Stimulated activated CD8-positive, alpha-beta memory T cell treated with anti-CD3 and anti-CD28 coated beads, Interleukin-2, amount 100 ng/mL, for 48 hours (primary cell): ENCODE data around the gene NDUFB4.
"Not testable (repeated sequence)": the region's sequence is repeated elsewhere in the genome, so short reads cannot be mapped to it uniquely, and the experiment has no call there.

Experiments used
- DNase-seq, 2 donors: peaks; one replicate each; pipeline ENCODE4 v3.0.0-alpha.2; 2020; ENCODE audit warnings: low read depth in 2 of 2

The NDUFB4 gene

DNA sequence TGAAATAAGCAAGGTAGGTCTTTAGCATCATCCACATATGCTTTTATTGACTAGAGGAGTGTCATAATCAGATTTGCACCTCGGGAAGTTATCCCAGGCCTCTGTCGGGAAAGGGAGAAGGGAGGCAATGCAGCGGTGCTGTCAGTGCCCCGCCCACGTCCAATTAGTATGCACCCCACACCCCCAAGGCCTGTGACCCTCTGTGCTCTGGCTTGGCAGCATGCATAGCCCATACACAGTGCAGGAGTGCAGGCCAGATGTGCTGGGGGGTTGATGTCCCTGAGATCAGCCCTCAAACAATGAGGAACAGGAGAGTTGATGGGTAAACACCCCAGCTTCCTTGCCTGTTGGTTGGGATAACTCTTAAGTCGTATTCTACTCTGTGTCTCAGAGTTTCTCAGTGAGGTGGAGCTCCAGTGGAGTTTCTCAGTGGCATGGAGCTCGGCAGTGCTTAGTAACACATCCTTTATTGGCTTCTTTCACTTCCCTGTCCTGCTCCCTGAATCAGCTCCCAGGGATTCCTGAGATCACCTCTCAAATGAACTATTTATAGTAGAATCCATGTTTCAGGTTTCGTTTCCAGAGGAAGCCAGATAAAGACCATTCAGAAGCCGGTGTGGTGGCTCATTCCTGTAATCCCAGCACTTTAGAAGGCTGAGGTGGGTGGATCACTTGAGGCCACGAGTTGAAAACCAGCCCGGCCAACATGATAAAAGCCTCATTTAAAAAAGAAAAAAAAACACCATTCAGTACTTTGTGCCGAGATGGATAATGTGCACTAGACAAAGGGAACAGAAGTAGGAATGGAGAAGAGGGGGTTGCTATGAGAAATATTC is 26.7 kb upstream of the NDUFB4 start:
- DNase-seq, result no peak

DNA sequence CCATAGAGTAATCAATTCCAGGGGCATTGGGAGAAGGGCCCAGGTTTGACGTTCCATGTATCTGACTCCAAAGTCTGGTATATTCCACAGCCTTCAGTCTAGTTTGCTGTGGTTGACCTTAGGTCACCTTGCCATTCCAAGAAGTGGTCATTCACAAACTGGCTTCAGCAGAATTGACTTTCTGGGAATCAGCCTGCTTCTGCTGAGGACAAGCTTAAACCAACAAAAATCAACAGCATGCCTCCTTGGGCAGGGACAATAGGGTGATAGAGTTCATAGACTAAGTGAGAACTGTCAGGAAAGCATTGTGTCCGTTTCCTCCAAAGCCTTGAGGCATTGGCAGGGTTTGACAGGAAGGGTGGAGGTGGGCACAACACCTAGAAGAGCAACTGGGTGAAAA is 24.1 kb upstream of the NDUFB4 start:
- no peak for DNase-seq

DNA sequence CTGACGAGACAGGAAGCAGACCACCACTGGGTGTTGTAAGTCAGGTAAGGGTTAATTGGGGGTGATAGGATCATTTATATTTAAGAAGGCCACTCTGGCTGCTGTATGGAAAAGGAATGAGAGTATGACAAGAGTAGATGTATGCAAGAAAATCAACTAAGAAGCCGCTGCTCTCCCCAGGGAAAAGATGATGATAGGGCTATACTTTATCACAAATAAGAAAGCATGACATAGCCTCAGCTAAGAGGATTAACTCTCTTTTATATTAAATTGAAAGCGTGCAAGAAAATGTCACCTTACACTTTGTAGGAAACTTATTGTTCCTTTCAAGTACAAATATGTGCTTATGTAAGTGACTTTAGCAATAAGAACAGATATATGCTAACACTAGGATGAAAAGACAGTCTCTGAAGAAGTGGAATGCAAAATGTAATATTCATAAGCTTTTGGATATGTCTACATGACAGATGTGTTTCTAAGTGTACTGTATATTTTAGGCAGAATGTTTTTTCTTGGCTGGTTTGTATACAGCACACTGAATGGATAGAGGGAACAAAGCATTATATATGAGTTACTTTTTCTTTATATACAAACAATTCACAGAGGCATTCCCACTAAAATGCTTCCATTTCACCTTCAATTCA is 8.7 kb upstream of the NDUFB4 start:
- DNase-seq, result no peak

DNA sequence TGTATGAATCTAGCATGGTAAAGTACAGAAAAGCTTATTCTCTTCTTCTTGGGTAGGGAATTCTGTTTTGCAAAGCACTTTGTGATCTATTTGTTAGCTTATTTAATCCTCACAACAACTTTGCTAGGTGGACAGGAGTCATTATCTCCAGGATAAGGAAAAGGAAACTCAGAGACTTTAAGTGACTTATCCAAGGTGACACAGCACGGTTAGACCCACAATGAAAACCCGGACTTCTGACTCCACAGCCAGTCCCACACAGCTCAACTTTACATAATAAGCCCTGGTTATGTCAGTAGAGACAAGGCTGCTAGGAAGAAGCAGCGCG is 384 bp upstream of the NDUFB4 start:
- DNase-seq, result no peak

DNA sequence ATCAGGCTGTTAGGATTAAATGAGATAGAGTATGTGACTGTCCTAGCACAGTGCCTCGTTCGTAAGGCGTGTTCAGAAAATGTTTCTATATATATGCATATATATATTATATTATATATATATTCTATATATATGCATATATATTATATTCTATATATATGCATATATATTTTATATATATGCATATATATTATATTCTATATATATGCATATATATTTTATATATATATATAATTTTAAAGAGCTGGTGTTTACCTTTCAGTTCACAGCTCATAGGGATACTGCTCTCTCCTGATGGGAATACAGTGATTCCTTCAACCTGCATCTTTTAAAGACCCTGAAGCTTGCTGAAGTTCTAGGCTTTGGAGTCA is 702 bp downstream of the NDUFB4 start:
- DNase-seq, result no peak

DNA sequence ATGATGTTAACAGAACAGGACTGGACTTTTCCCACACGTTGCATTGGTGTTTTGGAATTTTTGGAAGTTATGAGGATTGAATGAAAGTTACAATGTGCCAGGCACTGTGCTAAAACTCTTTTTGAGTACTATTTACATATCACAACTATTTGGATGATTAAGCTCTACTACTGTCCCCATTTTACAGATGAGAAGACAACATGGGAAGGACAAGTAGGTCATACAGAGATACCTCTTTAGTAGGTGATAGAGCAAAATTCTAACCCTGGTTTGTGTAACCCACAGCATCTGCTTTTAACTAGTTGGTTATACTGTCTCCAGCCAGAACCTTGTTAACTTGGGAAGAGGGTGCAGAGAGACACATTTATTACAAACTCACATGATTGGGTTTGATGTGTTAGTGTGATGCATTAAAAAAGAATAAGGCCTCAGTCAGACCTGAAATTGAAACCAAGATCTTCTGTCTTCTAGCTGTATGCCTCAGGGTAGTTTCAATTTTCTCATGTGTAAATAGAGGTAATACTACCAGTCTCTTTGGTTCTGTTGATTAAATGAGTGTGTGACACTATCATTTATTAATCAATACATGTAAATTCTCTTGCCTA is 1.4 kb downstream of the NDUFB4 start:
- no peak for DNase-seq

DNA sequence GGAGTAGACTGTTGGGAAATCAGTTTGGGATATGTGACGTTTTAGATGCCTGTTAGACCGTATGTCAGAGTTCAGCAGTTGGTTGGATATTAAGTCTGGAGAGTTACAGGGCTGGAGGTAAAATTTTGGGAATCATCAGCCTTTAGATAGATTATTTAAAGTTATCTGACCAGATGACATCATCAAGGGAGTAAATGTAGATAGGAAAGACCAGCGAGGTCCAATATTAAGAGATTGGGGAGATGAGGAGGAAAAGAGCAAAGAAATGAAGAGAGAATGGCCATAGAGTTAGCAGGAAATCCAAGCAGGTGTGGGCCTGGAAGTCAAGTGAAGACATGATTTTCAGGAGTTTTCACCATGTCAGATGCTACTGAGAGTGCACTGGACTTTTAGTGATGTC is 3.1 kb downstream of the NDUFB4 start:
- no peak for DNase-seq

DNA sequence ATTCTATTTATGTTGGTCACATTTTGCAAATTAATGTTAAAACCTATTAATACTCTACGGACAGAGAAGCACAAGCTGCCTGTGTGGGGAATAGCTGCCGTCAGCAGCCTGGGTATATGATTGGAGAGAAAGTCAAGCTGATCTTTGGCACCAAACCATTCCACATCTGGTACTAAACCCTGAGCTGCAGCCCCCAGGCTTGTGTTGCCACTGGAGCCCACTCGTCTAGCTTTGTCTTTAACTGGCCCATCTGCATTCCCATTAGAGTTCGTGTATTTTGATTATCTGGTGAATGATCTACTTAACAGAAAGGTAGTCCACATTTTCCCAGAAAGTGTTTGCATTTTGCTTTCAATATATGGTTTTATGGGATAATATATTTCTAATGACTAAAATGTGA is 5.4 kb downstream of the NDUFB4 start:
- no peak for DNase-seq

DNA sequence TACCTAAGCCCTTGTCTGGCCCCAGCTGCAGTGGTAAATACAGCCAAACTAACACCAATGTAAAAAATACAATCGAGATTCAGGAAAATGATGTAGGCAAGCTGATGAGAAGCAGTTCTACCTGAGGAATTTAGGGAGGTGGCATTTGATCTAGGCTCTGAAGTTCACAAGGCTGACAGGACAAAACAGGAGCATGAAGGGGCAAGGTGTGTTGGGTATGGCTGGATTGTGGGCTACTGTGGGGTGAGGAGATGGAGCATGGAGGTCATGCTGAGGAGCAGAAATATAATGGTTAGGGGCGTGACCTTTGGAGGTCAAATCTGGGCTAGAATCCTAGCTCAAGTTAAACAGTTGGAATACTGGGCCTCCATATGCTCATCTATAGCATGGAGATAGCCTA is 6.5 kb downstream of the NDUFB4 start:
- no peak for DNase-seq

DNA sequence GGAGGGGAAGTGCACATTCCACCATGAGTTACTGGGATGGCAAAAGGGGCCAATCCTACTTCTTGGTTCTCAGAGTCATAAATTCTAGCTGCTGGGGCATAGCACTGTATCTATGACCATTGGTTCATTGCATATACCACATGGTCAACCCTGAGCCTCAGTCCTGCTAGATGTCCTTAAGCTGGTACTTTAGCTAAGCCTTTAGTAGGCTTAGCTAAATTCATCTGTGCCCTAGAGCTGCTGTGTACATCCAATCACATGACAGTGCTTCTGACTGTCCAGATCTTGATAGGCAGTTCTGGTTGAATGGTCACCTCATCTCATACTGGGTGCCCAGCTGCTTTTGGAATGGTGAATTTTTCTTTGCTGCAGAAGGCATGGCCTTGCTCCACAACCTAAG is 8.2 kb downstream of the NDUFB4 start:
- DNase-seq, result no peak

DNA sequence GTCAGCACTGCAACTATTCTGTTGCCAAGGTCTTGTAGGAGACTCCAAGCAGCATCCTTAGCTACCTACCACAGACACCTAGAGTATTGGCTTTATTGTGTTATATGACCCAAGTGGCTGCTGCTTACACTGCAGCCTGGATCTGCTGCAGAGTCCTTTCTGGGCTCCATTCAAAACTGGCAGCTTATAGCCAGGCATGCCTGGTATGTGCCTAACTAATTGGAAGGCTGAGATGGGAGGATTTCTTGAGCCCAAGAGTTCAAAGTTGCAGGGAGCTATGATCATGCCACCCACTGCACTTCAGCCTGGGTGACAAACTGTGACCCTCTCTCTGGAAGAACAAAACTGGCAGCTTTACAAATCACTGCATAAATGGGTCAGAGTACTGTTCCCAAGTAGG is 8.6 kb downstream of the NDUFB4 start:
- no peak for DNase-seq

DNA sequence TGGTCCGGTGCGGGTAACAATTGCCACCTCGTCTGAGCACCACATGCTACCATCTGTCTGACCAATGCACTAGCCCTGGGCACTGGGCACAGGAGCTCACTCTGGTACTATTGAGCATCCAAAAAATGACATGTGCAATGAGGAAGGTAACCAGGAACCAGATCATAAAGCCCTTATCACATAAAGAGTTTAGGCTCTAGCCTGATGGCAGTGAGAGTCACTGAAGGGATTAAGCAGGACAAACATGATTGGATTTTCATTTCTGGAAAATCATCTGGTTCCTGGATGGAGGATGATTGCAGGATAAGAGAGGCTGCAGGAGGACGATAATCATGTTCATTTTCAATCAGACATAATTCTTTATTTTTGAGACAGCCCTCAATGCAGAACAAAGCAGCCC is 12.4 kb downstream of the NDUFB4 start:
- DNase-seq, result no peak

DNA sequence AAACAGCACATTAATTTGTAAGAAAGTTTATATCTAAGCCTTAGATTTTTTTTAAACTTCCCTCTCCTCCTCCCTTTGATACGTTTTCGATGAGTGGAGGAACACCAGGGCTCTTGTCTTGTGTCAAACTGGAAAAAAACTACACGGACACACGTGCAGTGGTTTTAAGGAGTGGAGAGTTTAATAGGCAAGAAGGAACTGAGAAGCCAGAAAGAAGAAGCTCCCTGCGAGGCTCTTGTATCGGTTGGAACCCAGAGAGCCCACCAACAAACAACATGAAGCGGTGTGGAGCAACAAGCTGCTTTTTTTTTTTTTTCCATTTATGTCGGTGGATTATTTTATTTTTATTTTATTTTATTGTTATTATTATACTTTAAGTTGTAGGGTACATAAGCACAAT is 18.6 kb downstream of the NDUFB4 start:
- DNase-seq, result no peak

DNA sequence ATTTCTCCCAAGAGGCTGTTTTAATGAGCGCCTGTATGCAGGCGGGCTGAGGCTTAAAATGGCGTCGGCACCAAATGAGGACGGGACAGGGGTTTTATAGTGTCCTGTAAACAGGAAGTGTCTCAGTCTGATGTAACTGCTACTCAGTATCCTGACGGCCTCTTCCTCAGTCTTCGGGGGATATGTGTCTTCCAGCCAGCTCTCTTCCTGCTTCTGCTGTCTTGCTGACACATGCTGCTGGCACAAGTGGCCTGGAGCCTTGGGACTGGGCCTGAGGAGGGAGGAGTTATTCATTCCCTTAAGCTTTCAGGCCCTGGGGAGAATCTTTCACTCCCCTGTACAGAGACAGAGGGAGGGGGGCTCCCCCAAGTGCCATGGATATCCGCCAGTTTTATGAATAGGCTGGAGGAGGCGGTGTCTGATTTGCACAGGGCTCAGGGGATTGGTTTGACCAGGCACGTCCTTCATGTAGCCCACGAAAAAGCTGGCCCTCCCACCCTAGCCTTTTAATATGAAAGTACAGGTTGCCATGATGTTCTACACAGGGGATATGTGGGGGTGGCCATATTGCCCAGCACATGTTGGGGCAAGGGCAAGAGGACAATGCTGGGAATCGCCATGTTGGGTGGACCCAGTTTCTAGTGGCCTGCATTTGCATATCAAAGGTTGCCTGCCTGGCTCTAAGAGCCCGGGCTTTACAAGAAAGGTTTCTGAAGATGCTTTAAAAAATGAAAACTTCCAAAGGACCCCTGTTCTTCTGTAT is 19.9 kb downstream of the NDUFB4 start:
- DNase-seq, result no peak

DNA sequence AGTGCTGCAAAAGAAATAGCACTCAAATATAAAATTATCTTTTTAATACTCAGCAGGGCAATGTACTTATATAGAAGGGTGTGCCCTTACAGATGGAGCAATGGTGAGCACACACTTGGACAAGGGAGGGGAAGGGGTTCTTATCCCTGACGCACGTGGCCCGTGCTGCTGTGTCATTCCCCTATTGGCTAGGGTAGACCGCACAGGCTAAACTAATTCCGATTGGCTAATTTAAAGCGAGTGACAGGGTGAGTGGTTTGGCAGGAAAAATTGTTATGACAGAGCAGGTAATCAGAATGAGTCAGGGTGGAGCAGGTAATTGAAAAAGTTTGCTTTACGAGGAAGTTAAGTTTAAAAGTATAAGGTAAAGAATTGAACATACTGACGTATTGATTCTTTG is 20.6 kb downstream of the NDUFB4 start:
- DNase-seq, result not testable (repeated sequence)

DNA sequence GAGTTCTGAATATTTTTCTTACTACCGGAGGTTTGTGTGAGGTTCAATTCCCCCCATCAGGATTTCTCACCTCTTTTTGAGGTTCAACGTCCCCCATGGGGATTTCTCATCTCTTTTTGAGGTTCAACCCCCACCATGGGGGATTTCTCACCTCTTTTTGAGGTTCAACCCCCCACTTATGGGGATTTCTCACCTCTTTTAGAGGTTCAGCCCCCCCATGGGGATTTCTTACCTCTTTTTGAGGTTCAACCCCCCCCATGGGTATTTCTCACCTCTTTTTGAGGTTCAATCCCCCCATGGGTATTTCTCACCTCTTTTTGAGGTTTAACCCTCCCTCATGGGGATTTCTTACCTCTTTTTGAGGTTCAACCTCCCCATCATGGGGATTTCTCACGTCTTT is 26.3 kb downstream of the NDUFB4 start:
- no peak for DNase-seq

DNA sequence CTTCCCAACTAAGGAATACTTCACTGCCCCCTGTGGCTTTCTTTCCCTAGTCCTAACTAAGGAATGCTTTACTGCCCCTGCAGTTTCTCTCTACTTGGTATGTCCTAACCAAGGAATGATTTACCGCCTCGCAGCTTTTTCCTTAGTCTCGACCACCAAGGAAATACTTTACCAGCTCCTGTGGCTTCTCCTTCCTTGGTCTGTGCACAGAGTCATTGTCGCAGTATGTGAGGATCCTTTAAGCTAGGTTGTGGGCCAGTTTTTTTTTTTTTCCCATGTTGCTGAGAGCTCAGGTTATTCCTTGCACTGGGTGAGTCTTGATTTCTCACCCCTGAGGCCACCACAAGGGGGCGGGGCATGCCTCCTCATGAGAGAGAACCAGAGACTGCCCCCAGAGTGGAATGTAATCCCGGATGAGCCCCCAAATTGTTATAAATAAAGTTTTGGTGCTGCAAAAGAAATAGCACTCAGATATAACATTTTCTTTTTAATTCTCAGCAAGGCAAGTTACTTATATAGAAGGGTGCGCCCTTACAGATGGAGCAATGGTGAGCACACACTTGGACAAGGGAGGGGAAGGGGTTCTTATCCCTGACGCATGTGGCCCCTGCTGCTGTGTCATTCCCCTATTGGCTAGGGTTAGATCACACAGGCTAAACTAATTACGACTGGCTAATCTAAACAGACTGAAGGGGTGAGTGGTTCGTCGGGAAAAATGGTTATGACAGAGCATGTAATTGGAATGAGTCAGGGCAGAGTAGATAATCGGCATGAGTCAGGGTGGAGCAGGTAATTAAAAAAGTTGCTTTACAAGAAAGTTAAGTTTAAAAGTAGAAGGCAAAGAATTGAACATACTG is 27.0 kb downstream of the NDUFB4 start:
- peak in 1 of 2 donors; percentile 5 for DNase-seq

DNA sequence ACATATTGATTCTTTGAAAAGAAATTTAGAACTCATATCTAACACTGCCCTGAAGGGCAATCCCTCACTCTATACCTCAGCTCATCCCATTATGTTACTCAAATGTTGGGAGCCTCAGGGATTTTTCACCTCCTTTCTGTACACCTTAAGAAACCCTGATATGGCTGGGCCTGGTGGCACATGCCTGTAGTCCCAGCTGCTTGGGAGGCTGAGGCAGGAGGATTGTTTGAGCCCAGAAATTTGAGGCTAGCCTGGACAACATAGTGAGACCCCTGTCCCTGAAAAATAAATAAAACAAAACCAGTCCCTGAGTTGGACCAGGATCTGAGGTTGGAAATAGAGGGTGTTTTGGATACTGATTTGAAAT is 27.6 kb downstream of the NDUFB4 start:
- DNase-seq, result no peak

DNA sequence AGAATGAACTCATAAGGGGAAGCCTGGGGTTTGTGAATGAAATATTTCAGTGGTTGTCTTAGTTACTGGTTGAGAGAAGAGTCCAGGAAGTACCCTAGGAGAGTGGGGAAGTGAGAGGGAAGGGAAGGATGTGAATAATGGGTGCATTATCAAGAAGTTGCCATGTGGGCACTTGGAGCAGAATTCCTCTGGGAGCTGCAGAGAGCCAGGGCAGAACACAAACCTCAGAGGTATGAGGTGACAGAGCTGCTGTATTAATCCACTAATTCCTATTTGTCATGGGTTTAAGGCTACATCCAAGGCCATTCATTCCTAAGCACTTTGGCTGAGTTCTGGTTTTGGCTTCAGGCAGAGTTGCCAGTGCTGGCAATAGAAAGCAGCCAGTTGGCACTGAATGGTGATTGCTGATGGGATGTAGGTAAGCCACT is 29.0 kb downstream of the NDUFB4 start:
- DNase-seq, result no peak

DNA sequence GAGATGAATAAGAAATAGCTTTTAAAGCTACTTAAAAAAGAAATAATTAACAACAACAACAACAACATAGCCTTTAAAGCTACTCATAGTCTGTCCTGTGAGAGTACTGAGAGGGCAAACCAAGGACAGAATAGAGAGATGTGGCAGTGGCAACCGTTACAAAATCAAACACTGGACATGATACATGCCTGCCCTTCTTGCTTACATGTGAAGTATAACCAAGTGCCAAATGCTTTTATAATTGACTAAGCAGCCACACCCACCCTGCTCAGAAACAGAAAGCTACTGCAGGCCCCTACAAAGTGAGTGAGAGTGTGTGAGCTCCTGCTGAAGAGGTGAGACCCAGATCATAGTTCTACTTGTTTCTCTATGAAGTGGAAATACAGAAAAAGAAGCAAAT is 38.4 kb downstream of the NDUFB4 start:
- no peak for DNase-seq

DNA sequence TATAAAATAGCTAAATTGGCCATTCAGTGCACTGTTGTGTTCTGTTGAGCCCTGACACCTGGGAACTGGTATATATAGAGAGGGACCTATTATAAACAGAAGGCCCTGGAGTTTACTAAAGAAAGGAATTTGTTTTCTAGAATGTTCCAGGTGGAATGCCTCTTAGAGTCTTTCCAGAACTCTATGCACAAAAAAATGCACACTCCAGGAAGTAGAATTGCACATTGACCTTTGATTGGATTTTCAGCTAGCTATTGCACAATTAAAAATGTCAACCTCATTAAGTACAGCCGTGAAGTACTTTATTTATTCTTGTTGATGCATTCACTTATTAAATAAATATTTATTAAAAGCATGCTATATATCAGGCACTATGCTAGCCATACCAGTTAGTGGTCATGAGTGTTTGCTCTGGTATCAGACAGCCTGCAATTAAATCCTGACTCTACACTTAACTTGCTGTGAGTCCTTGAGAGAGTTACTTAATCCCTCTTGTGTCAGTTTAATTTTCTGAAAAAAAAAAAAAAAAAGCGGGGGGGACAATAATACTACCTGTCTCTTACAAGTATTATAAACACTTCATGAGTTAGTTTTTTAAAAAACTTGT is 40.8 kb downstream of the NDUFB4 start:
- no peak for DNase-seq
